NCI-H1930 (cell line): ENCODE measurements around the gene MEOX1.

Experiments used
- DNase-seq, 2 experiments: peaks; one replicate each; lab custom pipeline; 2025; lab: John Stamatoyannopoulos, UW

Gene MEOX1

DNA sequence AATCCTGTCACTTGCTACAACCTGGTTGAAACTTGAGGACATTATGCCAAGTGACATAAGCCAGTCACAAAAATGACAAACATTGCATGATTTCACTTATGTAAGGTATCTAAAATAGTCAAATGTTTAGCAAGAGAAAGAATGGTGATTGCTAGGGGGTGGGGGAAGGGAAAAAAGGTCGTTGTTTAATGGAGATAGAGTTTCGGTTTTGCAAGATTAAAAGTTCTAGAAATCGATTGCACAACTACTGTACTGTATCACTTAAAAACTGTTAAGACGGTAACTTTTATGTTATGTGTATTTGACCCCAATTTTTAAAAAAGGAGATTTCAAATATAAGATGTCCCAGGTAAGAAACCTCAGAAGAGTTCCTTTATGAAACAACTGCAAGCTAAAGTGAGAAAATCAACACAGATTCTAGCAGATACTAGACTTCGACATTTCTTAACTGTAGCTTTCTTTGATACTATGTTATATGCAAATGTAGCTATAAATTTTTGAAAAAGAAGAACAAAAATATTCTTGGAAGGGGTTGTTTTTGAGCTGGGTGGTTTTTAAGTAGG, 5.9 kb downstream of the MEOX1 start:
- DNase-seq, result no peak

DNA sequence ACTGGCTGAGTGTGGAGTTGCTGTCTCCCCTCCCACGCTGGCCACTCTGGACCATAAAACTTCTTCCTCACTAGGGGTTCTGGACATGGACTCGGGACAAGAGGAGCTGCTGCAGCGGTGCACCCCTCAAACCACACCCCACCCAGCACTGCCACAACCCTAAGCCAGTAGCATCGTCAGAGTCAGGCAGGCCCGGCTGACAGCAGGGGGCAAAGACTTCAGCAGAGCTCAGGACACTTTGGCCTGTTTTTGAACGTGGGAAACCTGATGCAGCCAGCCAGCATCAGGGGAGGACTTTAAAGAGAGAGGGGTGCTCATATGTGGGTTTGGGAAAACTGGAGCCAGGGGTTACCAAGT, 9.6 kb downstream of the MEOX1 start:
- no peak for DNase-seq

GRCh38 chr17:43650471-43650870, 11.3 kb downstream of the MEOX1 start:
- DNase-seq, result no peak

DNA sequence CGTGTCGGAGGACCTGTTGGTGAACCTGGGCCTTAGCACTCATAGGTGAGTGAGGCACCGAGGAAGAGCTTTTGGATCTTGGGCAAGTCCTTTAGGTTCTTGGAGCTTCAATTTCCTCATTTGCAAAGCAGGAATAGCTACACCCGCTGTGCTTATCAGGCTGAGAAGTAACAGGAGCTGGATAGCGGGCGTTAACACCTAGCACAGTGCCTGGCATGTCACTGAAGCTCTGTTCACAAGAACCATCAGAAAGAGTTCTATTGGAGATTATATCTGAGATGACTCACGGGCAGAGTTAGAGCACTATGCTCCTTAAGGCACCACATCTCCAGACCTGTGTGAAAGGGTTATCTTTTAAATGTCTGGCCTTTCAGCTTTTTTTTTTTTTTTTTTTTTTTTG, 12.8 kb downstream of the MEOX1 start:
- DNase-seq, result no peak

- no peak for DNase-seq
Observed at GRCh38 chr17:43645765-43646481, 15.8 kb downstream of the MEOX1 start.

DNA sequence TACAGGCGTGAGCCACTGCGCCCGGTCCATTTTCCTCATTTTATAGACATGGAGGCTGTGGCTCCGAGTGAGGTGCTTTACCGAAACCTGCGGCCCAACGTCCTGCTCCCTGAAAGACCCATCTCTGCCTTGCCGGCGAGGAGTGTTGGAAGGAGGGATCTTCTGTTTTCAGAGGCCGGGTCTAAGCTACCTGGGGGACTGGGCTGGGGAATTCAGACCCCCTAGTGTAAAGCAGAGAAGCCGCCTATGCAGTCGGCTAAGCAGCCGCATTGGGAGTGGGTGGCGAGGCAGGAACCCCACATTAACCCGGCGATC, 16.3 kb downstream of the MEOX1 start:
- no peak for DNase-seq

DNA sequence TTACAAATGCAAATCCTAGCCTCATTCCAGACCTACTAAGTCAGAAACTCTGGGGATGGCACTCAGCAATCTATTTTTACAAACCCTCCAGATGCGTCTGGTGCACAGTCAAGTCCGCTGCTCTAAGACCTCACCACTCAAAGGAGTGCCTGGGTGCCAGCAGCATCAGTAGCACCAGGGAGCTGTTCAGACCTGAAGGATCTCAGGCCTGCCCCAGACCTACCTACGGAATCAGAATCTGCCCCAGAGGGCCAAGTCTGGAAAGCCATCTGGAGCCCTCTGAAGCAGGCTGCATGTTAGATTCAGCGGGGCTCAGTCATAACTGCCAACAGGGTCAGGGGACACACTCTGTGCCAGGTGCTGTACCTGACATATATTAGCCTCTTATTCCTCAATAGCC, 17.6 kb downstream of the MEOX1 start:
- no peak for DNase-seq

DNA sequence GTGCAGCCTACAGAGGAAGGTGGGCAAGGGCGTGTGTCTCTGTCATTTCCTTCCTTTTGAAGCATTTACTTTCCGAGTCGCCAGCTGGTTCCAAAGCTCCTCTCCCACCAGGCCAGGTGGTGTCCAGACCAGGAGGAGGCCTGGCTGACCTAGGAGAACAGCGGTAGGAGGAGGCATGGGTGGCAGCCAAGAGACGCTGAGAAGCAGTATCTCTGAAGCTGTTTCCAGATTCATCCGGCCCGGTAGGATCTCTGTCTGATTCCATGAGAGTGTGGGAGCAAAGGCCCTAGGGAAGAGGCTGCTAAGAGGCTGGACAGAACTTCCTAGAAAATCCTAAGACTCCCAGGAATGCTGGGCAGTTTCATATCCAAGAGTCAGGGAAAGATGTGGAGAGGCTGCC, 20.3 kb downstream of the MEOX1 start:
- DNase-seq, result no peak

DNA sequence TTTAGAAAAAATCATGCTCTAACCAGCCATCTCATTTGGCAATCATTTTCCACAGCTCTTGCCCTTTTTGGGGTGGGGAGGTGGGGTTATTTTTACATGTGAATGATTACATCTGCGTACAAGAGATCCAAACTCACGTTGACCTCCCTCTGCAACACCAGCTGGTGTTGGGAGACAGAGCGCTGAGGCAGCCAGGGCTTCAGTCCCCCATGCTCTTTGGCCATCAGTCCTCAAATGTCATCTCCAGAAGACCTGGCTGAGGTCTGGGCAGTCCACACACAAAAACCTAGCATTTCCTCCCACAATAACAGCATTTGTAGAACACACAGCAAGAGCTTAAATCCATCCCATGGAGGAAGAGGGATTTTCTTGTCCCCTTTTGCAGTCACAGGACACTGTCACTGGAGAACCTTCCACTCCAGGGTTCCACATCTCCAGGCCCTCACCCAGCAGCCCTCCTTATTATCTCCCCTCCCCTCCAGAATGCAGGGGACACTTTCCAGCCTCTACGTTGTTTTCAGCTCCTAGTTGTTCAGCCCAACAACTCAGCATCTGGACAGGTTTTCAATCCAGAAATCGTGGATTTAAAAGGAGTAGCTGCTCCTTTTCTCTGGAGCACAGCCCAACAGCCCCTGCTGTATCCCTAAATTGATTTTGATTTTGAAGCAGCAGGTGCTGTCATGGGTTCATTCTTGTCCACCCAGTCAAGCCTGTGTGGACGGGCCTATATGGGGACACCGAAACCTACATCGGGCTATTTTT, 21.1 kb downstream of the MEOX1 start:
- DNase-seq, result no peak

GRCh38 chr17:43637563-43638323, 24.0 kb downstream of the MEOX1 start:
- DNase-seq, result no peak

GRCh38 chr17:43636426-43636825, 25.3 kb downstream of the MEOX1 start:
- DNase-seq, result no peak

DNA sequence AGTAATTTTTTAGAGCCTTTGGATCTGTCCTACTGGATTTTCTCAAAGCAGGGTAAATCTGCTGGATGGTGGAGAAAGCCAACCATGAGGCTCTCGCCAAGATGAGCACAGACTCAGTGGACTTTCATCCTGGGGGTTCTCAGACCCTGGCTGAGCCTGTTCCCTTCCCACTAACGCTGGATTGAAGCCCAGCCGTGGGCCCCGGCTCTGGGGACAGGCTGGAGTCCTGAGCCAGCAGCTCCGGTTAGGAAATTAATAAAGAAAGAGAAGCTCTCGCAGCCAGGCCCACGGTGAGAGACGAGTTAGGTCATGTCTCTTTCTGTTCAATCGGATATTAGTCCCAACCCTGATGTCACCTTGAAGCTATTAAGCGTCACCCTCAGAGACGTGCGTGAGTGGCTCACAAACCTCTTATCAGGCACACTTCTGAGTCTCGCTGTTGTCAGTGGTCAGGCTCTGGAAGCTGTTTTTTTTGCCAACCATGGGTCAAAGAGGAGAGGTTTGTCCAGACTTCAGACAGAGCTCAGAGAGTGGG, 27.1 kb downstream of the MEOX1 start:
- DNase-seq, result no peak

GRCh38 chr17:43632221-43632620, 29.5 kb downstream of the MEOX1 start:
- no peak for DNase-seq

GRCh38 chr17:43631429-43631828, 30.3 kb downstream of the MEOX1 start:
- DNase-seq, result no peak

DNA sequence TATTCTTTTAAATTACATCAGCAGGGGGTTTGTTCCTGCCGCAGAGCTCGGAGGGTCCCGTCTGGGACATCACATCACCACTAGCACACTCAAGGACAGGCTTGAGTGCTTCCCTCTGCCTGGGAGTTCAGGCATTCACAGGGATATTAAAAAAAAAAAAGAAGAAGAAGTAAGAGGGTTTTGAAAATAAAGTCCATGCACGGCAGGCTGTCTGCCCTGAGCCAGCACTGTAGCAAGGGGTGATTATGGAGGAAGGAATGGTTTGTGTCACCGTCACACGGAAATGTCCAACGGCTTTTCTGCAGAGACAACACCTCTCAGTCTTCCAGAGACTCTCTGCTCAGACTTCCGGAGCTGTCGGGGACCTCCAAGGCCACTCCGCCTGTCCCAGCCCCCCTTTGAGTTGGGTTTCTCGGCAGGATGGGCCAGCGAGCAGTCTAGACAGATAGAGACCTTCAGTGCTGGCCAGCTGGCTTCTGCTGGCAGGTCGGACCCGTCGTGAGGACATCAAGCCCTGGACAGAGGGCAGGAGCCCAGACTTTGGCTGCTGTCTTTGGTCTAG, 33.6 kb downstream of the MEOX1 start:
- no peak for DNase-seq

- no peak for DNase-seq
Observed at GRCh38 chr17:43627653-43628052, 34.1 kb downstream of the MEOX1 start.

GRCh38 chr17:43626023-43626422, 35.7 kb downstream of the MEOX1 start:
- no peak for DNase-seq

DNA sequence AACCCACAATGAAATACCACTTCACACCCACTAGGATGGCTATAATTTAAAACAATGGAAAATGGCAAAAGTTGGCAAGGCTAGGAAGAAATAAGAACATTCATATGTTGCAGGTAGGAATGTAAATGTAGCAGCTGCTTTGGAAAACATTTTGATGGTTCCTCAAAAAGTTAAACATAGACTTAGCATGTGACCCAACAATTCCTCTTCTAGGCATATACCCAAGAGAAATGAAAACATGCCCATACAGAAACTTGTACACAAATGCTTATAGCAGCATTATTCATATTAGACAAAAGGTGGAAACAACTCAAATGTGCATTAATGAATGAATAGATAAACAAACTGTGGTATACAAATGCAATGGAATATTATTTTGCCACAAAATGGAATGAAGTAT, 36.1 kb downstream of the MEOX1 start:
- no peak for DNase-seq

DNA sequence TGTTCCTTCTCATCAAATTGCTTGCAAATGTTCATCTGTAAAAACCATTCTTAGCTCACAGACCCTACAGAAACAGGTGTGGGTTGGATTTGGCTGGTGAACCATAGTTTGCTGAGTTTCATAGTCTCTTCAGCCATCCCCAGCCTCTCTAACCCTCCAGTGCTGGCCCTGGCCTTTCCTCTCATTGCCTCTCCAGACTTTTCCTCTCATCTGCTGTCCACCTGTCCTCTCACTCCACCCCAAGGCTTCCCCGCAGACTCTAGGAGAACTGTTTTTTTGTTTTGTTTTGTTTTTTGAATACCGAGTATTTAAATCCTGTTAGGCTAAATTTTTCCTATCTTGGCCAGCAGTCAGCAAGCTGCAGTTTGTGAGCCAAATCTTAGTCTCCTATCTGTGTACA, 41.1 kb downstream of the MEOX1 start:
- DNase-seq, result no peak

DNA sequence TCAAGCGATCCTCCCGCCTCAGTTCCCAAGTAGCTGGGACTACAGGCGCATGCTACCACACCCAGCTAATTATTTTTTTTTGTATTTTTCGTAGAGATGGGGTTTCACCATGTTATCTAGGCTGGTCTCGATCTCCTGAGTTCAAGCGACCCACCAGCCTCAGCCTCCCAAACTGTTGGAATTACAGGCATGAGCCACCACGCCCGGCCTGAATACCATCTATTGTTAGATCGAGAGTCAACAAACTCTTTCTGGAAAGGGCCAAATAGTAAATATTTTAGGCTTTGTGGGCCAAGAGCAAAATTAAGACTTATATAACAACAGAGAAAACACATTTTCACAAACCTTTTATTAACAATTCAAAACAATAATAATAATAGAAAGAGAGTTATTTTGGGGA, 41.6 kb downstream of the MEOX1 start:
- DNase-seq, result no peak

DNA sequence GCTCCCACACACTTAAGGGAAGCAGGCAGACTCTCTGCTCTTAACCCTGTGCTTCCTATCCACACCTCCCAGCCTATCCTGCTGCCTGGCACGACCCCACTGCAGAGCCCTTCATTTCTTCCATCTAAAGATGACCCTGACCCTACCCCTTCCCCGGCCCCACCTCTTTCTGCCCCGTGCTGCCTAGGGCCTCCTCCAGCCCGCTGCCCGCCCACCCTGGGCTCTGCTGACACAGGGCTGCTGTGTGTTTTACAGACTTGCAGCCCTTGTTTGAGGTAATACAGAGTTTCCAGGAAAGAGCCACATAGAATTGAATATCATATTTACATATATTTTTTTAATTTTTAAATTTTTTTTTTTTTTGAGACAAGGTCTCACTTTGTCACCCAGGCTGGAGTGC, 42.0 kb downstream of the MEOX1 start:
- DNase-seq, result no peak

- no peak for DNase-seq
Observed at GRCh38 chr17:43618276-43618675, 43.4 kb downstream of the MEOX1 start.
